Subcutaneous abdominal adipose tissue (tissue), 5 donors: Measurements from ENCODE around the gene SRRM1.

ENCODE experiments used
- H3K27ac ChIP-seq: one replicate; pipeline ENCODE4 v1.7.0; 2013; ENCODE audit warnings: low read depth, mild to moderate bottlenecking, inconsistent platforms, low read length, moderate library complexity
- H3K27me3 ChIP-seq, 5 donors: one replicate each; pipeline ENCODE4 v1.7.0; 2013; ENCODE audit warnings: low read length in 5 of 5, inconsistent platforms in 1 of 5; ENCODE audit not compliant: control insufficient read depth in 5 of 5, insufficient read depth in 4 of 5
- H3K36me3 ChIP-seq, 5 donors: one replicate each; pipeline ENCODE4 v1.7.0; 2013; ENCODE audit warnings: low read length in 5 of 5; ENCODE audit not compliant: control insufficient read depth in 5 of 5, insufficient read depth in 5 of 5
- H3K4me1 ChIP-seq, 5 donors: one replicate each; pipeline ENCODE4 v1.7.0; 2013; ENCODE audit warnings: low read length in 5 of 5, mild to moderate bottlenecking in 3 of 5, moderate library complexity in 1 of 5; ENCODE audit not compliant: control insufficient read depth in 5 of 5, insufficient read depth in 5 of 5
- H3K4me3 ChIP-seq, 5 donors: one replicate each; pipeline ENCODE4 v1.7.0; 2013; ENCODE audit warnings: low read length in 5 of 5, low read depth in 1 of 5
- H3K9ac ChIP-seq, 5 donors: one replicate each; pipeline ENCODE4 v1.7.0; 2013; ENCODE audit warnings: low read length in 5 of 5, mild to moderate bottlenecking in 4 of 5, moderate library complexity in 3 of 5
- H3K9me3 ChIP-seq, 5 donors: one replicate each; pipeline ENCODE4 v1.7.0; 2013; ENCODE audit warnings: low read length in 5 of 5; ENCODE audit not compliant: control insufficient read depth in 5 of 5
- donor health status: healthy.
- donor health status: healthy.
- donor health status: healthy.
- donor health status: healthy.
- donor health status: healthy.

Gene SRRM1, protein sequence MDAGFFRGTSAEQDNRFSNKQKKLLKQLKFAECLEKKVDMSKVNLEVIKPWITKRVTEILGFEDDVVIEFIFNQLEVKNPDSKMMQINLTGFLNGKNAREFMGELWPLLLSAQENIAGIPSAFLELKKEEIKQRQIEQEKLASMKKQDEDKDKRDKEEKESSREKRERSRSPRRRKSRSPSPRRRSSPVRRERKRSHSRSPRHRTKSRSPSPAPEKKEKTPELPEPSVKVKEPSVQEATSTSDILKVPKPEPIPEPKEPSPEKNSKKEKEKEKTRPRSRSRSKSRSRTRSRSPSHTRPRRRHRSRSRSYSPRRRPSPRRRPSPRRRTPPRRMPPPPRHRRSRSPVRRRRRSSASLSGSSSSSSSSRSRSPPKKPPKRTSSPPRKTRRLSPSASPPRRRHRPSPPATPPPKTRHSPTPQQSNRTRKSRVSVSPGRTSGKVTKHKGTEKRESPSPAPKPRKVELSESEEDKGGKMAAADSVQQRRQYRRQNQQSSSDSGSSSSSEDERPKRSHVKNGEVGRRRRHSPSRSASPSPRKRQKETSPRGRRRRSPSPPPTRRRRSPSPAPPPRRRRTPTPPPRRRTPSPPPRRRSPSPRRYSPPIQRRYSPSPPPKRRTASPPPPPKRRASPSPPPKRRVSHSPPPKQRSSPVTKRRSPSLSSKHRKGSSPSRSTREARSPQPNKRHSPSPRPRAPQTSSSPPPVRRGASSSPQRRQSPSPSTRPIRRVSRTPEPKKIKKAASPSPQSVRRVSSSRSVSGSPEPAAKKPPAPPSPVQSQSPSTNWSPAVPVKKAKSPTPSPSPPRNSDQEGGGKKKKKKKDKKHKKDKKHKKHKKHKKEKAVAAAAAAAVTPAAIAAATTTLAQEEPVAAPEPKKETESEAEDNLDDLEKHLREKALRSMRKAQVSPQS

GRCh38 chr1:24642481-24643362 is at the start of gene SRRM1:
TSS of gene SRRM1 (plus strand) at chr1:24643302. CDS start at chr1:24643327, 25 bp downstream.
- Histone ChIP-seq H3K4me1 (peaks cover 7 to 32% (median 29%) of the 10 kb centered on the region in 5 donors), H3K9ac (peak within 1 kb of the TSS; percentile 69 to 99 (median 95)), H3K36me3 (peaks cover 13 to 19% (median 16%) of the 10 kb centered on the region in 5 donors), H3K27me3 (no peaks in the 10 kb centered on the region), H3K27ac (peak within 1 kb of the TSS; percentile 98), H3K9me3 (no peaks in the 10 kb centered on the region), H3K4me3 (peak within 1 kb of the TSS; percentile 75 to 98 (median 91))

GRCh38 chr1:24594328-24594598 is 48.8 kb upstream of the SRRM1 start:
- H3K9ac ChIP-seq, result no peak overlapping the region
- no peaks in the 10 kb centered on the region for H3K27me3 ChIP-seq
- H3K36me3 ChIP-seq, result no peaks in the 10 kb centered on the region
- H3K27ac ChIP-seq, result no peak overlapping the region
- H3K9me3 ChIP-seq, result no peaks in the 10 kb centered on the region
- no peak overlapping the region for H3K4me3 ChIP-seq
- no peaks in the 10 kb centered on the region for H3K4me1 ChIP-seq

DNA sequence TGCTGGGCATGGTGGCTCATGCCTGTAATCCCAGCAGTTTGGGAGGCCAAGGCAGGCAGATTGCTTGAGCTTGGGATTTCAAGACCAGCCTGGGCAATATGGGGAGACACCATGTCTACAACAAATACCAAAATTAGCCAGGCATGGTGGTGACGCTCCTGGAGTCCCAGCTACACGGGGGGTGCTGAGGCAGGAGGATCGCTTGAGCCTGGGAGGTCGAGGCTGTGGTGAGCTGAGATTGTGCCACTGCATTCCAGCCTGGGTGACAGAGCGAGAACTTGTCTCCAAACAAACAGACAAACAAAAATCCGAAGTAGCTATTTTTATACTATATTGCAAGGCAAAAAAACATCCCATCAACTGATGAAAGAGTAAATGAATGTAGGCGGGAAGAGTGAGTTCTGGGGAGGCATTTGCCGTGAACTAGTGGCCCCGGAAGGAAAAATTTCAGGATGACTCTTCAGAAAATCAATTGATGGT is 46.7 kb upstream of the SRRM1 start:
- Histone ChIP-seq H3K9me3 (no peaks in the 10 kb centered on the region), H3K4me3 (no peak overlapping the region), H3K27me3 (peaks cover 0 to 4% (median 0%) of the 10 kb centered on the region in 5 donors), H3K27ac (no peak overlapping the region), H3K36me3 (no peaks in the 10 kb centered on the region), H3K4me1 (no peaks in the 10 kb centered on the region), H3K9ac (no peak overlapping the region)

- Histone ChIP-seq H3K27me3 (peaks cover 0 to 4% (median 0%) of the 10 kb centered on the region in 5 donors), H3K4me3 (no peak overlapping the region), H3K9ac (no peak overlapping the region), H3K27ac (no peak overlapping the region), H3K36me3 (no peaks in the 10 kb centered on the region), H3K9me3 (no peaks in the 10 kb centered on the region), H3K4me1 (no peaks in the 10 kb centered on the region)
These were observed 43.8 kb upstream of the SRRM1 start for GRCh38 chr1:24599265-24599664.

- no peaks in the 10 kb centered on the region for H3K9me3 ChIP-seq
- H3K9ac ChIP-seq, result no peak overlapping the region
- peaks cover 0 to 4% (median 0%) of the 10 kb centered on the region in 5 donors for H3K27me3 ChIP-seq
- no peaks in the 10 kb centered on the region for H3K4me1 ChIP-seq
- no peak overlapping the region for H3K4me3 ChIP-seq
- no peak overlapping the region for H3K27ac ChIP-seq
- H3K36me3 ChIP-seq, result no peaks in the 10 kb centered on the region
These were observed 42.6 kb upstream of the SRRM1 start for GRCh38 chr1:24600551-24600950.

GRCh38 chr1:24605534-24606295 is 37.4 kb upstream of the SRRM1 start:
- Histone ChIP-seq H3K36me3 (no peaks in the 10 kb centered on the region), H3K27me3 (peaks cover 0 to under 1% (median 0%) of the 10 kb centered on the region in 5 donors), H3K27ac (no peak overlapping the region), H3K9me3 (no peaks in the 10 kb centered on the region), H3K4me1 (no peaks in the 10 kb centered on the region), H3K9ac (no peak overlapping the region), H3K4me3 (no peak overlapping the region)

DNA sequence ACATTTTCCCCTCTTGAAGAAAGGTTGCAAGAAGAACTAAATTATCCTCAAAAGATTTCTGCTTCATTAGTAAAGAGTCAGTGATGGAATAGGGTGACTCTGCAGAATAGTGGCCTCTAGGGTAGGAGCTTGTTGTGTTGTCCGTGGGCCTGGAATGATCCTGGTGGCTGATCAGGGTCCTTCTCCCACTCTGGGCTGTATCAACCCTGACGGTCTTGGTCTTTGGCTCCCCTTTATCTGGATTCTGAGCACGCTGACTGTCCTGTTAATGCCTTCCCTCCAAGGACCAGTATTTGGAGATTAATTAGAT is 36.9 kb upstream of the SRRM1 start:
- H3K9ac ChIP-seq, result no peak overlapping the region
- no peak overlapping the region for H3K27ac ChIP-seq
- H3K9me3 ChIP-seq, result no peaks in the 10 kb centered on the region
- H3K27me3 ChIP-seq, result no peaks in the 10 kb centered on the region
- no peaks in the 10 kb centered on the region for H3K36me3 ChIP-seq
- H3K4me3 ChIP-seq, result no peak overlapping the region
- H3K4me1 ChIP-seq, result no peaks in the 10 kb centered on the region

DNA sequence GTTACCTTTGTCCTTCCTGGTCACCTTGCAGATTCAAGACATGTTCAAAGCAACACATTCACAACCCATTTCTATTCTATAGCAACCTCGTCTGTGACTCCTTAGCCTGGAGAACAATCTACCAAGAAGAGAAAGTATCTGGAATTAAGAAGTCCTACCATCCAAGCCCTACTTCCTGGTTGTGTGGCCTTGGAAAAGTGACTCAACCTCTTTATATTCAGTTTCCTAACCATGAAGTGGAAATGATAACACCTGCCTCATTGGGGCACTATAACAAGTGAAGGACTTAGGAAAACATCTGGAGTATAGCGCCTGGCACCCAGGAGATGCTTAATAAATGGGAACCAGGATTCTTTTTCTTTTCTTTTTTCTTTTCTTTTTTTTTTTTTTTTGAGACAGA is 36.5 kb upstream of the SRRM1 start:
- no peaks in the 10 kb centered on the region for H3K9me3 ChIP-seq
- no peak overlapping the region for H3K9ac ChIP-seq
- H3K4me3 ChIP-seq, result no peak overlapping the region
- no peaks in the 10 kb centered on the region for H3K4me1 ChIP-seq
- H3K36me3 ChIP-seq, result no peaks in the 10 kb centered on the region
- H3K27me3 ChIP-seq, result no peaks in the 10 kb centered on the region
- H3K27ac ChIP-seq, result no peak overlapping the region

- H3K27ac ChIP-seq, result no peak overlapping the region
- H3K9ac ChIP-seq, result no peak overlapping the region
- no peak overlapping the region for H3K4me3 ChIP-seq
- no peaks in the 10 kb centered on the region for H3K27me3 ChIP-seq
- H3K9me3 ChIP-seq, result no peaks in the 10 kb centered on the region
- H3K4me1 ChIP-seq, result no peaks in the 10 kb centered on the region
- H3K36me3 ChIP-seq, result no peaks in the 10 kb centered on the region
These were observed 33.1 kb upstream of the SRRM1 start for GRCh38 chr1:24609949-24610517.
